HCT116 (cell line): ENCODE results near the gene MAIP1.

Source experiments
- ATF3 ChIP-seq: IDR thresholded peaks from 2 replicates; pipeline ENCODE4 v1.6.1; 2012
- CTCF ChIP-seq, 3 experiments: fragments of 200-600 bp in 1 of 3; sonication (generic) in 1 of 3; IDR thresholded peaks in 2 of 3; conservative IDR thresholded peaks in 1 of 3; 2 replicates each; pipeline ENCODE4 v1.5.1; 2012 to 2017; ENCODE audit warnings: low read depth in 2 of 3, low read length in 2 of 3, antibody characterized with exemption in 1 of 3, borderline replicate concordance in 1 of 3, control low read depth in 1 of 3, mild to moderate bottlenecking in 1 of 3, mixed read lengths in 1 of 3, mixed run types in 1 of 3, moderate library complexity in 1 of 3; ENCODE audit not compliant: insufficient read depth in 1 of 3
- ELF1 ChIP-seq: IDR thresholded peaks from 2 replicates; pipeline ENCODE4 v1.6.1; 2012; ENCODE audit warnings: low read depth, borderline replicate concordance
- EZH2phosphoT487 ChIP-seq: fragments of 200-600 bp; IDR thresholded peaks from 2 replicates; pipeline ENCODE4 v1.6.1; 2018; ENCODE audit warnings: antibody characterized with exemption, borderline replicate concordance
- MAX ChIP-seq: IDR thresholded peaks from 2 replicates; pipeline ENCODE4 v1.6.1; 2012
- POLR2AphosphoS5 ChIP-seq: IDR thresholded peaks from 2 replicates; pipeline ENCODE4 v1.6.1; 2011; ENCODE audit warnings: mild to moderate bottlenecking, low read depth, low read length, moderate library complexity
- RAD21 ChIP-seq: IDR thresholded peaks from 2 replicates; pipeline ENCODE4 v1.6.1; 2012; ENCODE audit warnings: low read depth, mild to moderate bottlenecking
- ZBTB33 ChIP-seq: IDR thresholded peaks from 2 replicates; pipeline ENCODE4 v1.6.1; 2011; ENCODE audit warnings: mild to moderate bottlenecking, low read length, moderate library complexity; ENCODE audit not compliant: insufficient replicate concordance; ENCODE audit errors: extremely low read depth

GRCh38 chr2:200003444-200003843, 48.1 kb downstream of the MAIP1 start:
- no peak for TF ChIP-seq CTCF (IDR thresholded peaks at IDR 0.05 in 2 of 3, conservative IDR thresholded peaks at IDR 0.05 in 1 of 3; ENCODE audit: borderline replicate concordance in 1 of 3, insufficient read depth in 1 of 3, low read depth in 2 of 3, low read length in 2 of 3)
- no peak for TF ChIP-seq ATF3
- no peak for TF ChIP-seq EZH2phosphoT487
- TF ChIP-seq MAX: no peak
- TF ChIP-seq ZBTB33: no peak
- TF ChIP-seq ELF1: no peak
- TF ChIP-seq RAD21: no peak
- no peak for TF ChIP-seq POLR2AphosphoS5
